ENCODE data around the gene C20orf144. TPM values are rescaled to one million over a fixed set of nuclear protein-coding genes. Genes with fewer than 3 reads are reported as not detected.

The C20orf144 gene
- total RNA-seq, 2 donors from 2014 or later = 0.66 TPM; not detected in 1

- Histone ChIP-seq H3K27ac (no peak overlapping the region), H3K27me3 (no peaks in the 10 kb centered on the region), H3K9me3 (no peaks in the 10 kb centered on the region), H3K4me1 (peaks cover 53% of the 10 kb centered on the region), H3K36me3 (replicated peaks in 1 of 2; ENCODE audit: insufficient read depth in 1 of 2, low read depth in 2 of 2) (peaks cover 0 to 3% of the 10 kb centered on the region in 2 donors), H3K4me3 (no peak overlapping the region)
- DNase-seq (no peak), ATAC-seq (no peak)
- no peak for TF ChIP-seq CTCF (IDR thresholded peaks at IDR 0.05)
- TF ChIP-seq POLR2A (IDR thresholded peaks at IDR 0.05) = no peak
- intact Hi-C loops (cut with DNase I) = no loop called here
- WGBS, 2 donors = 60% methylated on average over 1 of the region's 5 CpGs; no CpG with 5 or more reads in 1 of the 2 donors
Observed at GRCh38 chr20:33669224-33669623, 7.1 kb downstream of the C20orf144 start.

- no peaks in the 10 kb centered on the region for H3K9me3 ChIP-seq
- ATAC-seq = no peak
- 89% methylated on average over 13 of the region's 13 CpGs for WGBS, 2 donors
- no peak for DNase-seq
- no peak for TF ChIP-seq POLR2A (IDR thresholded peaks at IDR 0.05)
- peaks cover 0 to 3% of the 10 kb centered on the region in 2 donors for H3K36me3 ChIP-seq (replicated peaks in 1 of 2; ENCODE audit: insufficient read depth in 1 of 2, low read depth in 2 of 2)
- peaks cover 55% of the 10 kb centered on the region for H3K4me1 ChIP-seq
- no peak overlapping the region for H3K4me3 ChIP-seq
- H3K27ac ChIP-seq = no peak overlapping the region
- H3K27me3 ChIP-seq = no peaks in the 10 kb centered on the region
- intact Hi-C loops (cut with DNase I) = loop anchor here (5.0 kb wide), 1 partner anchor 208 kb away; no protein-coding TSS in a partner anchor
Observed at GRCh38 chr20:33669873-33670640, 7.9 kb downstream of the C20orf144 start.

GRCh38 chr20:33670715-33671499 is 8.8 kb downstream of the C20orf144 start:
- WGBS, 2 donors = 63 to 76% methylated on average over 6 of the region's 6 CpGs

GRCh38 chr20:33671573-33672288 is 9.6 kb downstream of the C20orf144 start:
- peaks cover 48% of the 10 kb centered on the region for H3K4me1 ChIP-seq

More at GRCh38 chr20:33670715-33671499, 8.8 kb downstream of the C20orf144 start:
- TF ChIP-seq CTCF (IDR thresholded peaks at IDR 0.05) = no peak
- no peak for TF ChIP-seq POLR2A (IDR thresholded peaks at IDR 0.05)
- Histone ChIP-seq H3K27me3 (no peaks in the 10 kb centered on the region), H3K4me3 (no peak overlapping the region), H3K4me1 (peaks cover 54% of the 10 kb centered on the region), H3K36me3 (replicated peaks in 1 of 2; ENCODE audit: insufficient read depth in 1 of 2, low read depth in 2 of 2) (peaks cover 0 to 3% of the 10 kb centered on the region in 2 donors), H3K27ac (no peak overlapping the region), H3K9me3 (no peaks in the 10 kb centered on the region)
- intact Hi-C loops (cut with DNase I) = loop anchor here (5.0 kb wide), 1 partner anchor 209 kb away; no protein-coding TSS in a partner anchor
- ATAC-seq = no peak
- no peak for DNase-seq

More at GRCh38 chr20:33671573-33672288, 9.6 kb downstream of the C20orf144 start:
- Histone ChIP-seq H3K9me3 (no peaks in the 10 kb centered on the region), H3K27me3 (no peaks in the 10 kb centered on the region), H3K27ac (no peak overlapping the region), H3K4me3 (no peak overlapping the region), H3K36me3 (replicated peaks in 1 of 2; ENCODE audit: insufficient read depth in 1 of 2, low read depth in 2 of 2) (peaks cover 0 to 3% of the 10 kb centered on the region in 2 donors)
- ATAC-seq = no peak
- TF ChIP-seq POLR2A (IDR thresholded peaks at IDR 0.05) = no peak
- TF ChIP-seq CTCF (IDR thresholded peaks at IDR 0.05) = no peak
- WGBS, 2 donors = 79 to 80% methylated on average over 5 to 8 of the region's 8 CpGs
- intact Hi-C loops (cut with DNase I) = loop anchor here (5.0 kb wide), 1 partner anchor 209 kb away; no protein-coding TSS in a partner anchor
- DNase-seq = no peak

All from body of pancreas (tissue), 4 donors.